HEK293 (cell line): ENCODE data around the gene GNA12.

Experiments
- CTCF ChIA-PET: fragments of 350-600 bp; formaldehyde crosslinking; extraction: SDS; loops from one replicate; lab custom pipeline; 2021; ENCODE audit warnings: antibody characterized with exemption; lab: Yijun Ruan, JAX
- POLR2A ChIA-PET: fragments of 300-600 bp; formaldehyde crosslinking; extraction: SDS; loops from one replicate; lab custom pipeline; 2020; ENCODE audit warnings: antibody characterized with exemption, inconsistent platforms; lab: Yijun Ruan, JAX
- H3K27ac ChIP-seq: fragments of 200-500 bp; sonication (Bioruptor generic); 2 replicates; pipeline ENCODE4 v1.5.1; 2014; ENCODE audit warnings: low read depth, low read length, control low read depth, inconsistent platforms; ENCODE audit errors: extremely low read depth
- H3K36me3 ChIP-seq, 2 experiments: fragments of 200-500 bp in 1 of 2; sonication (Bioruptor generic) in 1 of 2; 1 replicate in 1 of 2; 2 replicates in 1 of 2; pipeline ENCODE4 v1.5.1; 2014 to 2017; ENCODE audit warnings: inconsistent platforms in 2 of 2, low read length in 2 of 2; ENCODE audit not compliant: control insufficient read depth in 2 of 2, insufficient read depth in 1 of 2
- H3K4me1 ChIP-seq: fragments of 200-500 bp; sonication (Bioruptor generic); 2 replicates; pipeline ENCODE4 v1.5.1; 2014; ENCODE audit warnings: mild to moderate bottlenecking, low read length, inconsistent platforms; ENCODE audit not compliant: control insufficient read depth, insufficient read depth
- H3K4me3 ChIP-seq: 2 replicates; pipeline ENCODE4 v1.5.1; 2011; ENCODE audit warnings: low read depth, mild to moderate bottlenecking, control low read depth, low read length, moderate library complexity
- H3K9me3 ChIP-seq: fragments of 200-500 bp; sonication (Bioruptor generic); 2 replicates; pipeline ENCODE4 v1.5.1; 2014; ENCODE audit warnings: low read depth, low read length, inconsistent platforms; ENCODE audit not compliant: control insufficient read depth, insufficient read depth
- BCL11B ChIP-seq: fragments of 450-650 bp; formaldehyde crosslinking; IDR thresholded peaks from 2 replicates; pipeline ENCODE4 v1.5.1; 2016; ENCODE audit warnings: low read depth, missing biosample characterization, missing genetic modification characterization
- ELK4 ChIP-seq: IDR thresholded peaks from 2 replicates; pipeline ENCODE4 v1.6.1; 2011; ENCODE audit warnings: mild to moderate bottlenecking, low read depth, low read length, borderline replicate concordance
- INSM2 ChIP-seq: fragments of 450-650 bp; formaldehyde crosslinking; IDR thresholded peaks from 2 replicates; pipeline ENCODE4 v1.5.1; 2016; ENCODE audit warnings: missing biosample characterization, missing genetic modification characterization
- KLF8 ChIP-seq: fragments of 450-650 bp; formaldehyde crosslinking; IDR thresholded peaks from 2 replicates; pipeline ENCODE4 v1.5.1; 2016; ENCODE audit warnings: missing biosample characterization, missing genetic modification characterization
- TCF7L2 ChIP-seq: IDR thresholded peaks from 2 replicates; pipeline ENCODE4 v1.6.1; 2011; ENCODE audit warnings: low read depth, mild to moderate bottlenecking, inconsistent platforms, low read length, moderate library complexity, borderline replicate concordance
- ZBTB11 ChIP-seq: fragments of 450-650 bp; formaldehyde crosslinking; conservative IDR thresholded peaks from 2 replicates; pipeline ENCODE4 v1.5.1; 2016; ENCODE audit warnings: low read depth, missing biosample characterization, missing genetic modification characterization
- ZBTB49 ChIP-seq: fragments of 450-650 bp; formaldehyde crosslinking; IDR thresholded peaks from 2 replicates; pipeline ENCODE4 v1.5.1; 2016; ENCODE audit warnings: missing biosample characterization, missing genetic modification characterization, low read depth
- ZFP41 ChIP-seq: fragments of 450-650 bp; formaldehyde crosslinking; IDR thresholded peaks from 2 replicates; pipeline ENCODE4 v1.5.1; 2016; ENCODE audit warnings: missing biosample characterization, missing genetic modification characterization, borderline replicate concordance
- ZNF146 ChIP-seq: fragments of 450-650 bp; formaldehyde crosslinking; IDR thresholded peaks from 2 replicates; pipeline ENCODE4 v1.5.1; 2016; ENCODE audit warnings: missing biosample characterization, missing genetic modification characterization
- ZNF148 ChIP-seq: fragments of 450-650 bp; formaldehyde crosslinking; IDR thresholded peaks from 2 replicates; pipeline ENCODE4 v1.5.0; 2017; ENCODE audit warnings: missing biosample characterization, missing genetic modification characterization, borderline replicate concordance
- ZNF280C ChIP-seq: fragments of 450-650 bp; formaldehyde crosslinking; IDR thresholded peaks from 2 replicates; pipeline ENCODE4 v1.5.1; 2016; ENCODE audit warnings: missing biosample characterization, missing genetic modification characterization
- ZNF292 ChIP-seq: fragments of 450-650 bp; formaldehyde crosslinking; IDR thresholded peaks from 2 replicates; pipeline ENCODE4 v1.5.1; 2016; ENCODE audit warnings: low read depth, missing biosample characterization, missing genetic modification characterization, borderline replicate concordance
- ZNF324 ChIP-seq: fragments of 450-650 bp; formaldehyde crosslinking; IDR thresholded peaks from 2 replicates; pipeline ENCODE4 v1.5.1; 2016; ENCODE audit warnings: missing biosample characterization, missing genetic modification characterization
- ZNF530 ChIP-seq: fragments of 450-650 bp; formaldehyde crosslinking; IDR thresholded peaks from 2 replicates; pipeline ENCODE4 v1.5.1; 2016; ENCODE audit warnings: low read depth, missing biosample characterization, missing genetic modification characterization
- ZNF544 ChIP-seq: fragments of 450-650 bp; formaldehyde crosslinking; IDR thresholded peaks from 2 replicates; pipeline ENCODE4 v1.5.0; 2017; ENCODE audit warnings: missing biosample characterization, missing genetic modification characterization
- ZNF596 ChIP-seq: fragments of 450-650 bp; IDR thresholded peaks from 2 replicates; pipeline ENCODE4 v1.5.0; 2018; ENCODE audit warnings: missing biosample characterization, mild to moderate bottlenecking, missing genetic modification characterization, moderate library complexity
- ZNF677 ChIP-seq: fragments of 450-650 bp; IDR thresholded peaks from 2 replicates; pipeline ENCODE4 v1.5.0; 2018; ENCODE audit warnings: missing biosample characterization, mild to moderate bottlenecking, missing genetic modification characterization, moderate library complexity
- ZNF776 ChIP-seq: fragments of 450-650 bp; formaldehyde crosslinking; IDR thresholded peaks from 2 replicates; pipeline ENCODE4 v1.5.0; 2017; ENCODE audit warnings: missing biosample characterization, missing genetic modification characterization, borderline replicate concordance

GNA12 gene

GRCh38 chr7:2810682-2811415, 33.3 kb downstream of the GNA12 start:
- Histone ChIP-seq H3K27ac (no peak overlapping the region), H3K36me3 (no peaks in the 10 kb centered on the region), H3K4me3 (no peak overlapping the region), H3K4me1 (peaks cover 17% of the 10 kb centered on the region)
- CTCF ChIA-PET, result no interaction called here
- TF ChIP-seq ZBTB11 (tag by site-specific recombination) (no peak), ELK4 (no peak), TCF7L2 (no peak), BCL11B (tag by site-specific recombination) (no peak), ZBTB49 (no peak), ZNF146 (no peak), ZNF148 (no peak), INSM2 (no peak), ZNF544 (no peak), ZNF596 (tag by site-specific recombination) (no peak), ZNF776 (tag by site-specific recombination) (no peak), KLF8 (tag by site-specific recombination) (no peak), ZNF677 (no peak), ZFP41 (no peak), ZNF530 (tag by site-specific recombination) (no peak), ZNF280C (no peak), ZNF292 (tag by site-specific recombination) (no peak), ZNF324 (tag by site-specific recombination) (no peak)
- TF ChIP-seq, all 188 proteins: peak for 0
- POLR2A ChIA-PET, result no interaction called here
- H3K9me3 ChIP-seq, result no peaks in the 10 kb centered on the region
